Osteoblast (primary cell): ENCODE measurements around the gene USP22. TPM values are rescaled to one million over a fixed set of nuclear protein-coding genes. Genes with fewer than 3 reads are reported as not detected.

Experiments used
- DNase-seq: peaks from one replicate; pipeline ENCODE4 v3.0.0; 2011; ENCODE audit warnings: low spot score, mixed read lengths; ENCODE audit not compliant: insufficient read length; ENCODE audit errors: missing footprints
- H2AFZ ChIP-seq: 2 replicates; pipeline ENCODE4 v1.6.0; 2011; ENCODE audit warnings: mild to moderate bottlenecking, low read length
- H3K27ac ChIP-seq: 2 replicates; pipeline ENCODE4 v1.5.1; 2011; ENCODE audit warnings: mild to moderate bottlenecking, low read depth, low read length, moderate library complexity
- H3K27me3 ChIP-seq: 2 replicates; pipeline ENCODE4 v1.6.0; 2012; ENCODE audit warnings: mild to moderate bottlenecking, control low read depth, inconsistent platforms, low read length, moderate library complexity; ENCODE audit not compliant: insufficient read depth
- H3K36me3 ChIP-seq: 2 replicates; pipeline ENCODE4 v1.5.1; 2011; ENCODE audit warnings: mild to moderate bottlenecking, low read length, control low read depth, moderate library complexity; ENCODE audit not compliant: insufficient read depth
- H3K4me1 ChIP-seq: 2 replicates; pipeline ENCODE4 v1.5.1; 2011; ENCODE audit warnings: mild to moderate bottlenecking, low read length, control low read depth, moderate library complexity; ENCODE audit not compliant: insufficient read depth
- H3K4me2 ChIP-seq: 2 replicates; pipeline ENCODE4 v1.6.0; 2011; ENCODE audit warnings: mild to moderate bottlenecking, low read length; ENCODE audit not compliant: insufficient read depth
- H3K4me3 ChIP-seq: fragments of 200-600 bp; sonication (generic); 3 replicates; pipeline ENCODE4 v1.5.1; 2012; ENCODE audit warnings: mild to moderate bottlenecking, low read length, inconsistent platforms; ENCODE audit not compliant: insufficient read depth
- H3K79me2 ChIP-seq: 2 replicates; pipeline ENCODE4 v1.6.0; 2012; ENCODE audit warnings: mild to moderate bottlenecking, low read length, control low read depth, inconsistent platforms; ENCODE audit not compliant: insufficient read depth
- H3K9me3 ChIP-seq: 2 replicates; pipeline ENCODE4 v1.5.1; 2011; ENCODE audit warnings: low read depth, low read length, control low read depth
- H4K20me1 ChIP-seq: 2 replicates; pipeline ENCODE4 v1.6.0; 2012; ENCODE audit warnings: mild to moderate bottlenecking, low read length, control low read depth; ENCODE audit not compliant: insufficient read depth
- total RNA-seq: library from RNA; depleted of rRNA; stranded (reverse); fragments of >200 nt; gene quantifications from 2 replicates; pipeline ENCODE4 v1.2.3, GENCODE V29; 2012
- TF ChIP-seq, protein P1 (sequence below): IDR thresholded peaks from 2 replicates; pipeline ENCODE4 v1.5.1; 2011; ENCODE audit warnings: mild to moderate bottlenecking, low read depth, low read length, moderate library complexity; ENCODE audit errors: extremely low read depth

The USP22 gene
- total RNA-seq = 271 and 293 TPM in 2 replicates

- Histone ChIP-seq H3K4me2 (peak within 1 kb of the TSS; percentile 85), H4K20me1 (peaks cover 37% of the 10 kb centered on the region), H3K27me3 (no peaks in the 10 kb centered on the region), H3K4me1 (peaks cover 34% of the 10 kb centered on the region), H3K4me3 (peak within 1 kb of the TSS; percentile 93), H3K36me3 (peaks cover 6% of the 10 kb centered on the region), H3K9me3 (no peaks in the 10 kb centered on the region), H3K27ac (peak within 1 kb of the TSS; percentile 95), H3K79me2 (peaks cover 50% of the 10 kb centered on the region), H2AFZ (peak within 1 kb of the TSS; percentile 46)
- DNase-seq = peak; percentile 97
- TF ChIP-seq, protein P1, sequence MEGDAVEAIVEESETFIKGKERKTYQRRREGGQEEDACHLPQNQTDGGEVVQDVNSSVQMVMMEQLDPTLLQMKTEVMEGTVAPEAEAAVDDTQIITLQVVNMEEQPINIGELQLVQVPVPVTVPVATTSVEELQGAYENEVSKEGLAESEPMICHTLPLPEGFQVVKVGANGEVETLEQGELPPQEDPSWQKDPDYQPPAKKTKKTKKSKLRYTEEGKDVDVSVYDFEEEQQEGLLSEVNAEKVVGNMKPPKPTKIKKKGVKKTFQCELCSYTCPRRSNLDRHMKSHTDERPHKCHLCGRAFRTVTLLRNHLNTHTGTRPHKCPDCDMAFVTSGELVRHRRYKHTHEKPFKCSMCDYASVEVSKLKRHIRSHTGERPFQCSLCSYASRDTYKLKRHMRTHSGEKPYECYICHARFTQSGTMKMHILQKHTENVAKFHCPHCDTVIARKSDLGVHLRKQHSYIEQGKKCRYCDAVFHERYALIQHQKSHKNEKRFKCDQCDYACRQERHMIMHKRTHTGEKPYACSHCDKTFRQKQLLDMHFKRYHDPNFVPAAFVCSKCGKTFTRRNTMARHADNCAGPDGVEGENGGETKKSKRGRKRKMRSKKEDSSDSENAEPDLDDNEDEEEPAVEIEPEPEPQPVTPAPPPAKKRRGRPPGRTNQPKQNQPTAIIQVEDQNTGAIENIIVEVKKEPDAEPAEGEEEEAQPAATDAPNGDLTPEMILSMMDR = no peak
Observed at GRCh38 chr17:21042458-21043295, at the start of gene USP22. Gene USP22 (minus strand): TSS chr17:21043011. CDS start chr17:21042835, 176 bp downstream.

DNA sequence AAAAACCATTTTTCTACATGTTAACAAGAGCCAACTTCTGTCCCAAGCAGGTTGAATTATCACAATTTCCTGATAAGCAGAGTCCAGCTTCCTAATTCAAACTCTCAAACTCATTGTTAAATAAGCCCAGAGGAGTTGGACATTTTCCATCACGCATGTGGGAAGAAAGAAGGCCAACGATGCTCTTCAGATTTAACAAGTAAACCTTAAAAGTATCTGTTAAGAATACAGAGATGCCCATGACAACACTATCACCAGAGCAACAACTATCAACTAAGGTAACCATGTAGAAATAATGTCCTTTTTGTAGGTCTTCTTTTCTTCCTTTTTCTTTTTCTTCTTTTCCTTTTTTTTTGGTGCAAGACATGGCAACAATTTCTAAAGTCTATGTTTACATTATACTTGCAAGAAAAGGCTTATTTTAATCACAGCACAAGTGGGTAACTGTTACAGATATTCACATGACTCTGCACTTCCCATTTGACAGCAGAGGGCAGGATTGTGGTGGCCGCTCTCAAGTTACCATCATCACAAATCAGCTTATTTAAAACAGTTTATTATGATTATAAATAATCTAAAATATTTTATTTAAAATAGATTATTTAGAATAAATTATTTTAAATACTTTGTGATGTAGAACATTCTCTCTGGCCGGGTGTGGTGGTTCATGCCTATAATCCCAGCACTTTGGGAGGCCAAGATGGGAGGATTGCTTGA, 48.2 kb upstream of the USP22 start:
- peak; percentile 68 for DNase-seq
- TF ChIP-seq, protein P1 = no peak

DNA sequence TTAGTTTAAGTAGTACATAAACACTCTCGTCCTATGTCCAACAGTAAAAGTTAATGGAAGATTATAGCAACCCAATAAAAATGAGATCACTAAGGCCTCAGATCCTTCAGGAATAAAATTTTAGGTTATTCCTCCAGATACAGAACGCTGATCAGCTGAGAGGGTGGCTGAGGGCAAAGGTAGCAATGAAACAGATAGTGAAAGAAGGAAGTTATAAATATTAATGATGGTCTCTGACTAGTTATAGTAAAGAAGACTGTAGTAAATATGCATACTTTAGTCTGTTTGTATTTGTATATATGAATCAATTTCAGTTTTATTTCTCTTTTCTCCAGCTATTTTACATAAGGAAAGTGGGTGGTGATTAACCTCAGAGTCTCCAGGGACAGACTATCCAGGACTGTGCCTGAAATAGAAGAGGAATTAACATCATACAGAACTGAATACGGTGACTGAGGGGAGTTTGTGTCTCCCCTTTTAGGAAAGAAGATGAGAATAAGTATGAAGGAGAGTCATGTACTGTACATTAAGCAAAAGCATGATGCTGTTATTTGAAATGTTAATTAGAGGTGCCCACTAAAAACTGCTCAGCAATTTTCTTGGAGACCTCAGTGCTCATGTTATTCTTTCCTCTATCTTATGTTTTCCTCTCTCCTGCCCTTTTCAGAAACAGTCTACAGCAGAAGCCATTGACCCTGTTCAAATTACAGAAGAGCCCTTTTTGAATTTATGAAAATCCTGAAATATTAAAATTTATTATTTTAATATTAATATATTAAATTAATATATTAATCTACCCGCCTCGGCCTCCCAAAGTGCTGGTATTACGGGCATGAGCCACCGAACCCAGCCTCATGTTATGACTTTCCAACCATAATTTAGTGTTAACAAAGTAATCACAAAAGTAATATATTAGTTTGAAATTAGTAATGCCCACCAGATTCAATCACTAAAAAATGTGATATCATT, 47.4 kb upstream of the USP22 start:
- TF ChIP-seq, protein P1 = no peak
- Histone ChIP-seq H3K4me2 (no peak overlapping the region), H2AFZ (no peak overlapping the region), H3K36me3 (no peaks in the 10 kb centered on the region), H3K79me2 (no peaks in the 10 kb centered on the region), H3K27me3 (no peaks in the 10 kb centered on the region), H3K9me3 (no peaks in the 10 kb centered on the region), H4K20me1 (no peaks in the 10 kb centered on the region), H3K4me3 (no peak overlapping the region), H3K27ac (no peak overlapping the region), H3K4me1 (no peaks in the 10 kb centered on the region)
- DNase-seq = peak; percentile 45

More for the DNA sequence above, 48.2 kb upstream of the USP22 start:
- Histone ChIP-seq H4K20me1 (no peaks in the 10 kb centered on the region), H3K36me3 (no peaks in the 10 kb centered on the region), H2AFZ (no peak overlapping the region), H3K27ac (no peak overlapping the region), H3K4me1 (no peaks in the 10 kb centered on the region), H3K79me2 (no peaks in the 10 kb centered on the region), H3K9me3 (no peaks in the 10 kb centered on the region), H3K27me3 (no peaks in the 10 kb centered on the region), H3K4me3 (no peak overlapping the region), H3K4me2 (no peak overlapping the region)
